Measurements from ENCODE around the gene SLC25A21. TPM values are rescaled to one million over a fixed set of nuclear protein-coding genes. Genes with fewer than 3 reads are reported as not detected.

Gene SLC25A21
- total and polyA plus RNA-seq, 2 donors (not counting 1 experiment from before 2014, with no cell fraction given): 0.50 to 0.62 TPM

DNA sequence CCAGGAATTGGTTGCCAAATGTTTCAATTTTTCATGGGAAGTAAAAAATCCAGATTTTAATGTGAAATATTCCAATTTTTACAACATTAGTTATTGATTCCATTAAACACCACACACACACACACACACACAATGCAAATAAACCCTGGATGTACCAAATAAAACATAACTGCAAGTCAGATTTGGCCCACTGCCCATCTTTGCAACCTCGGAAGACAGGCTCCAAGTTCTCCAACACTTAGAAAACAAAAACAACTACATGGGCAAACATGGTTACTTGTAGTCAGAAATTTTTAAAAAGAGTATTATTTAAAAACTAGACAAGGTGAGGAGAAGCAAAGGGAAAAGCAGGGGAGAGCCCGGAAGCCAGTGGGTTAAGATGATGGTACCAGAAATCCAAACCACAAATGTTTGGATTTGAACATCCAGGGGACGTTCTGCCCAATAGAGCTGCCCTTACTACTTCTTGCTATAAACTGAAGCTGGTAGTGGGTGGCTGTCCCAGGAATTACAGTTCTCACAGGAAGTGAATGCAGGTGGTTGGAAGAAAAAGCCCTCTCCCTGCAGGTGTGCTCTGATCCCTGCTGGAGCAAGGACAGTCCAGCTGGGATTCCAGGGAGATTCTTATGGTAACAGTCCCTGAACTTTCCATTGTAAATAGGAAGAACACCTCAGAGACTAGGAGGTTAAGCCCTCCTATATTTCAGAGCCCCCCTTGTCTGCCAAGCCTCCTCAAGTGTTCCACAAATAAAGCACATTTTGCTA is 111.7 kb downstream of the SLC25A21 start:
- Histone ChIP-seq H3K27ac (ENCODE audit: insufficient read depth, low read length) (no peak overlapping the region), H4K20me1 (ENCODE audit: control insufficient read depth, extremely low read depth, insufficient read depth, low read length) (no peaks in the 10 kb centered on the region), H3K4me1 (ENCODE audit: control insufficient read depth, extremely low read depth, insufficient read depth, low read length) (no peaks in the 10 kb centered on the region), H3K36me3 (ENCODE audit: control insufficient read depth, insufficient read depth, low read length) (no peaks in the 10 kb centered on the region), H3K27me3 (ENCODE audit: control insufficient read depth, insufficient read depth, low read length) (no peaks in the 10 kb centered on the region), H2AFZ (ENCODE audit: low read length) (no peak overlapping the region), H3K9ac (ENCODE audit: insufficient read depth, low read length) (no peak overlapping the region), H3K4me2 (ENCODE audit: extremely low read depth, insufficient read depth, low read length) (no peak overlapping the region), H3K79me2 (ENCODE audit: control insufficient read depth, insufficient read depth, low read length) (no peaks in the 10 kb centered on the region), H3K4me3 (replicated peaks in 1 of 4; ENCODE audit: control extremely low read depth in 1 of 4, insufficient read depth in 1 of 4, low read depth in 3 of 4, low read length in 4 of 4) (no peak overlapping the region), H3K9me3 (ENCODE audit: control insufficient read depth, insufficient read depth, low read depth, low read length) (no peaks in the 10 kb centered on the region)
- no peak for TF ChIP-seq EZH2 (IDR thresholded peaks at IDR 0.05; ENCODE audit: low read length, missing control alignments)
- TF ChIP-seq, protein P1, sequence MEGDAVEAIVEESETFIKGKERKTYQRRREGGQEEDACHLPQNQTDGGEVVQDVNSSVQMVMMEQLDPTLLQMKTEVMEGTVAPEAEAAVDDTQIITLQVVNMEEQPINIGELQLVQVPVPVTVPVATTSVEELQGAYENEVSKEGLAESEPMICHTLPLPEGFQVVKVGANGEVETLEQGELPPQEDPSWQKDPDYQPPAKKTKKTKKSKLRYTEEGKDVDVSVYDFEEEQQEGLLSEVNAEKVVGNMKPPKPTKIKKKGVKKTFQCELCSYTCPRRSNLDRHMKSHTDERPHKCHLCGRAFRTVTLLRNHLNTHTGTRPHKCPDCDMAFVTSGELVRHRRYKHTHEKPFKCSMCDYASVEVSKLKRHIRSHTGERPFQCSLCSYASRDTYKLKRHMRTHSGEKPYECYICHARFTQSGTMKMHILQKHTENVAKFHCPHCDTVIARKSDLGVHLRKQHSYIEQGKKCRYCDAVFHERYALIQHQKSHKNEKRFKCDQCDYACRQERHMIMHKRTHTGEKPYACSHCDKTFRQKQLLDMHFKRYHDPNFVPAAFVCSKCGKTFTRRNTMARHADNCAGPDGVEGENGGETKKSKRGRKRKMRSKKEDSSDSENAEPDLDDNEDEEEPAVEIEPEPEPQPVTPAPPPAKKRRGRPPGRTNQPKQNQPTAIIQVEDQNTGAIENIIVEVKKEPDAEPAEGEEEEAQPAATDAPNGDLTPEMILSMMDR (conservative IDR thresholded peaks at IDR 0.05 in 1 of 2, IDR thresholded peaks at IDR 0.05 in 1 of 2; ENCODE audit: low read depth in 1 of 2, low read length in 2 of 2): no peak
- DNase-seq (ENCODE audit: low read depth in 2 of 2): no peak

- Histone ChIP-seq H3K36me3 (ENCODE audit: control insufficient read depth, insufficient read depth, low read length) (no peaks in the 10 kb centered on the region), H3K27ac (ENCODE audit: insufficient read depth, low read length) (no peak overlapping the region), H3K4me3 (replicated peaks in 1 of 4; ENCODE audit: control extremely low read depth in 1 of 4, insufficient read depth in 1 of 4, low read depth in 3 of 4, low read length in 4 of 4) (no peak overlapping the region), H3K4me2 (ENCODE audit: extremely low read depth, insufficient read depth, low read length) (no peak overlapping the region), H4K20me1 (ENCODE audit: control insufficient read depth, extremely low read depth, insufficient read depth, low read length) (no peaks in the 10 kb centered on the region), H3K4me1 (ENCODE audit: control insufficient read depth, extremely low read depth, insufficient read depth, low read length) (no peaks in the 10 kb centered on the region), H3K9me3 (ENCODE audit: control insufficient read depth, insufficient read depth, low read depth, low read length) (no peaks in the 10 kb centered on the region), H2AFZ (ENCODE audit: low read length) (no peak overlapping the region), H3K27me3 (ENCODE audit: control insufficient read depth, insufficient read depth, low read length) (no peaks in the 10 kb centered on the region), H3K9ac (ENCODE audit: insufficient read depth, low read length) (no peak overlapping the region), H3K79me2 (ENCODE audit: control insufficient read depth, insufficient read depth, low read length) (no peaks in the 10 kb centered on the region)
- TF ChIP-seq EZH2 (IDR thresholded peaks at IDR 0.05; ENCODE audit: low read length, missing control alignments): no peak
- TF ChIP-seq, protein P1 (conservative IDR thresholded peaks at IDR 0.05 in 1 of 2, IDR thresholded peaks at IDR 0.05 in 1 of 2; ENCODE audit: low read depth in 1 of 2, low read length in 2 of 2): no peak
- no peak for DNase-seq (ENCODE audit: low read depth in 2 of 2)
Measured at GRCh38 chr14:37057776-37058175, 114.6 kb downstream of the SLC25A21 start.

- no peaks in the 10 kb centered on the region for H3K9me3 ChIP-seq (ENCODE audit: control insufficient read depth, insufficient read depth, low read depth, low read length)
- H3K27ac ChIP-seq (ENCODE audit: insufficient read depth, low read length): no peak overlapping the region
- no peaks in the 10 kb centered on the region for H3K36me3 ChIP-seq (ENCODE audit: control insufficient read depth, insufficient read depth, low read length)
- no peak overlapping the region for H3K4me3 ChIP-seq (replicated peaks in 1 of 4; ENCODE audit: control extremely low read depth in 1 of 4, insufficient read depth in 1 of 4, low read depth in 3 of 4, low read length in 4 of 4)
- no peak overlapping the region for H3K9ac ChIP-seq (ENCODE audit: insufficient read depth, low read length)
- H3K4me1 ChIP-seq (ENCODE audit: control insufficient read depth, extremely low read depth, insufficient read depth, low read length): no peaks in the 10 kb centered on the region
- no peaks in the 10 kb centered on the region for H4K20me1 ChIP-seq (ENCODE audit: control insufficient read depth, extremely low read depth, insufficient read depth, low read length)
- H3K4me2 ChIP-seq (ENCODE audit: extremely low read depth, insufficient read depth, low read length): no peak overlapping the region
- no peak for TF ChIP-seq EZH2 (IDR thresholded peaks at IDR 0.05; ENCODE audit: low read length, missing control alignments)
- TF ChIP-seq, protein P1 (conservative IDR thresholded peaks at IDR 0.05 in 1 of 2, IDR thresholded peaks at IDR 0.05 in 1 of 2; ENCODE audit: low read depth in 1 of 2, low read length in 2 of 2): no peak
- no peak overlapping the region for H2AFZ ChIP-seq (ENCODE audit: low read length)
- H3K79me2 ChIP-seq (ENCODE audit: control insufficient read depth, insufficient read depth, low read length): no peaks in the 10 kb centered on the region
- peak; percentile 37 to 86 for DNase-seq (ENCODE audit: low read depth in 2 of 2)
- no peaks in the 10 kb centered on the region for H3K27me3 ChIP-seq (ENCODE audit: control insufficient read depth, insufficient read depth, low read length)
Measured at GRCh38 chr14:37056473-37056872, 115.9 kb downstream of the SLC25A21 start.
